ENCODE measurements around the gene PIAS4. TPM values are rescaled to one million over a fixed set of nuclear protein-coding genes. Genes with fewer than 3 reads are reported as not detected.

PIAS4 gene
- total RNA-seq, 1 donor = 23.8 TPM

DNA sequence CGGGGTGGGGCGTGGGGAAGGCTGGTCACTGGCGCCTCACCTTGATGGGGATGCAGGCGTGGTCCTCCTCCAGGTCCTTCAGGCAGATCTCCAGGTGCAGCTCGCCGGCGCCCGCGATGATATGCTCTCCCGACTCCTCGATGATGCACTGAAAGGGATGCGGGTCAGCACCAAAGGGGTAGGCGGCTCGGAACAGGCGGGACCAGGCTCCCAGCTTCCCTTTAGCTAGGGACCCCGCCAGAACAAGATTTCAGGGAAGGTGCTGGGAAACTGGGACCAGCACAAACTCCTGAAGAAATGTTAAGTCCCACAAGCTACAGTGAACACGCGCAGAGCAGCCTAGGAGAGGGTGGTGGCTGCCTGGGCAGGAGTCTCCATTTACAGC is 28.3 kb upstream of the PIAS4 start:
- TF ChIP-seq CTCF (IDR thresholded peaks at IDR 0.05; ENCODE audit: insufficient read depth, low read length) = no peak
- no peak overlapping the region for H3K4me3 ChIP-seq (ENCODE audit: low read depth, low read length)
- no peak for DNase-seq (ENCODE audit: low read depth)

DNA sequence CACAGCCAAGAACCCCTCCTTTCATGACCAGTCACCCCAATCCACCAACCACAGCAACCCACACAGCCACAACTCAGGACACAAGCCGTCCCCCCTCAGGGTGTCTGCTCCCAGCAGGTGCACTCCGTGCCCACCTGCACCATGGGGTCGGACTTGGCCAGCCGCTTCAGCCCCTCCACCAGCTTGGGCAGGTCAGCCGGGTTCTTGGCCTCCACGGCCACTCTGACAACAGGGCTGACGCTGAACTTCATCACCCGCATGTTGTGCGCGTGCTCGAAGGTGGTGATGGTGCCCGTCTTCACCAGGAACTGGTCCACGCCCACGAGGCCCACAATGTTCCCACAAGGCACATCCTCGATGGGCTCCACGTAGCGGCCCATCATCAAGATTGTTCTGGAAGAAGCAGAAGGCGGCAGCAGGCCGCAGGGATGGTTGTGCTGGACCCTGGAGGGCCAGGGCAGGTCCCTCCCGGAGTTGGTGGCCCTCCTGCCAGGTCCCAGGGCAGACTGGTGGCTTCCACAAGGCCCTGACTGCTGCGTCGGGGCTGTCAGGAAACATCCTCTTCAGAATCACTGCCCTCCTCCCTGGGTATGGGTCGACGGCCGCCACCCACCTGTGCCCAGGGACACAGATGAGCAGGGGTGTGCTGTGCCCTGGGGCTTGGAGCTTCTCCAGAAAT is 27.7 kb upstream of the PIAS4 start:
- no peak for TF ChIP-seq CTCF (IDR thresholded peaks at IDR 0.05; ENCODE audit: insufficient read depth, low read length)
- no peak for DNase-seq (ENCODE audit: low read depth)
- H3K4me3 ChIP-seq (ENCODE audit: low read depth, low read length) = no peak overlapping the region

GRCh38 chr19:3980353-3981251 is 26.9 kb upstream of the PIAS4 start:
- TF ChIP-seq CTCF (IDR thresholded peaks at IDR 0.05; ENCODE audit: insufficient read depth, low read length) = no peak
- H3K4me3 ChIP-seq (ENCODE audit: low read depth, low read length) = no peak overlapping the region
- DNase-seq (ENCODE audit: low read depth) = no peak

- no peak overlapping the region for H3K4me3 ChIP-seq (ENCODE audit: low read depth, low read length)
- no peak for TF ChIP-seq CTCF (IDR thresholded peaks at IDR 0.05; ENCODE audit: insufficient read depth, low read length)
- DNase-seq (ENCODE audit: low read depth) = no peak
These were observed 26.2 kb upstream of the PIAS4 start for GRCh38 chr19:3981373-3981735.

GRCh38 chr19:3981736-3982681 is 25.5 kb upstream of the PIAS4 start:
- no peak for DNase-seq (ENCODE audit: low read depth)
- no peak overlapping the region for H3K4me3 ChIP-seq (ENCODE audit: low read depth, low read length)
- no peak for TF ChIP-seq CTCF (IDR thresholded peaks at IDR 0.05; ENCODE audit: insufficient read depth, low read length)

GRCh38 chr19:3982701-3983541 is 24.6 kb upstream of the PIAS4 start:
- TF ChIP-seq CTCF (IDR thresholded peaks at IDR 0.05; ENCODE audit: insufficient read depth, low read length) = no peak
- peak; percentile 45 for DNase-seq (ENCODE audit: low read depth)
- peak overlapping the region; percentile 100 for H3K4me3 ChIP-seq (ENCODE audit: low read depth, low read length)
